ENCODE data around the gene FHL3. TPM values are rescaled to one million over a fixed set of nuclear protein-coding genes. Genes with fewer than 3 reads are reported as not detected.

Gene FHL3
- total and polyA plus RNA-seq, 11 donors = 4.6 to 27.0 (median 11.8) TPM

- no peak overlapping the region for H3K4me3 ChIP-seq
- peaks cover 0 to 18% (median 8%) of the 10 kb centered on the region in 12 donors for H3K4me1 ChIP-seq
- intact Hi-C loops (cut with DNase I) = no loop called here
- no peaks in the 10 kb centered on the region for H3K27me3 ChIP-seq
- H3K9me3 ChIP-seq = no peaks in the 10 kb centered on the region
- no peak for TF ChIP-seq POLR2A (IDR thresholded peaks at IDR 0.05)
- no peak overlapping the region for H3K27ac ChIP-seq
- ATAC-seq = no peak
- DNase-seq = no peak
- 85 to 89% (median 87%) methylated on average over 10 to 11 of the region's 11 CpGs for WGBS, 4 donors
- peaks cover 0 to 4% (median 2%) of the 10 kb centered on the region in 9 donors for H3K36me3 ChIP-seq
Observed at GRCh38 chr1:37951041-37951782, 54.1 kb downstream of the FHL3 start.

GRCh38 chr1:37949524-37950152, 55.7 kb downstream of the FHL3 start:
- intact Hi-C loops (cut with DNase I) = loop anchor here in 3 of 10 donors (5.0 to 10.0 kb wide), 2 partner anchors 38 to 55 kb away; no protein-coding TSS in a partner anchor
- 55 to 81% (median 63%) methylated on average over 3 to 6 of the region's 6 CpGs for WGBS, 4 donors
- TF ChIP-seq CTCF (IDR thresholded peaks at IDR 0.05) (no peak), POLR2A (IDR thresholded peaks at IDR 0.05) (no peak)
- Histone ChIP-seq H3K27ac (no peak overlapping the region), H3K9me3 (no peaks in the 10 kb centered on the region), H3K4me1 (peaks cover 0 to 30% (median 16%) of the 10 kb centered on the region in 12 donors), H3K27me3 (no peaks in the 10 kb centered on the region), H3K36me3 (peaks cover 0 to 11% (median 5%) of the 10 kb centered on the region in 9 donors), H3K4me3 (no peak overlapping the region)
- ATAC-seq (no peak), DNase-seq (no peak)

GRCh38 chr1:37948841-37949240, 56.5 kb downstream of the FHL3 start:
- Histone ChIP-seq H3K4me1 (peaks cover 0 to 30% (median 16%) of the 10 kb centered on the region in 12 donors), H3K36me3 (peaks cover 0 to 18% (median 8%) of the 10 kb centered on the region in 9 donors), H3K9me3 (no peaks in the 10 kb centered on the region), H3K27ac (no peak overlapping the region), H3K4me3 (no peak overlapping the region), H3K27me3 (no peaks in the 10 kb centered on the region)
- ATAC-seq = no peak
- no peak for DNase-seq
- intact Hi-C loops (cut with DNase I) = loop anchor here in 3 of 10 donors (5.0 to 10.0 kb wide), 2 partner anchors 38 to 54 kb away; no protein-coding TSS in a partner anchor
- no peak for TF ChIP-seq POLR2A (IDR thresholded peaks at IDR 0.05)
- TF ChIP-seq CTCF (IDR thresholded peaks at IDR 0.05) = no peak

GRCh38 chr1:37948166-37948565, 57.1 kb downstream of the FHL3 start:
- DNase-seq = no peak
- 53 to 61% (median 60%) methylated on average over 2 of the region's 2 CpGs for WGBS, 4 donors
- peak overlapping the region in 1 of 12 donors; percentile 93 for H3K27ac ChIP-seq

More at GRCh38 chr1:37948166-37948565, 57.1 kb downstream of the FHL3 start:
- H3K4me1 ChIP-seq = peaks cover 0 to 30% (median 16%) of the 10 kb centered on the region in 12 donors
- no peak overlapping the region for H3K4me3 ChIP-seq
- H3K36me3 ChIP-seq = peaks cover 0 to 24% (median 15%) of the 10 kb centered on the region in 9 donors
- no peak for TF ChIP-seq CTCF (IDR thresholded peaks at IDR 0.05)
- no peak for TF ChIP-seq POLR2A (IDR thresholded peaks at IDR 0.05)
- H3K27me3 ChIP-seq = no peaks in the 10 kb centered on the region
- no peak for ATAC-seq
- intact Hi-C loops (cut with DNase I) = loop anchor here in 3 of 10 donors (5.0 to 10.0 kb wide), 2 partner anchors 39 to 53 kb away; no protein-coding TSS in a partner anchor
- no peaks in the 10 kb centered on the region for H3K9me3 ChIP-seq

Measured in heart left ventricle (tissue), 16 donors.